HCT116 (cell line): ENCODE measurements around the gene INO80C. TPM values are rescaled to one million over a fixed set of nuclear protein-coding genes. Genes with fewer than 3 reads are reported as not detected.

Experiments used
- ATAC-seq: fragments of 200-7000 bp; cut with Tn5 transposase; 2 replicates; pipeline ENCODE4 v1.9.1; 2020; ENCODE audit warnings: mild to moderate bottlenecking, moderate library complexity
- BruUV-seq: library from RNA; stranded (reverse); fragments of 400-500 nt; replicated peaks from 2 replicates; lab custom pipeline; 2021; lab: Mats Ljungman, UMichigan
- CTCF ChIA-PET: fragments of 300-600 bp; sonication (Branson Sonifier 250); formaldehyde crosslinking; loops from one replicate; lab custom pipeline; 2021; ENCODE audit warnings: antibody characterized with exemption; lab: Charles Lee
- POLR2A ChIA-PET: fragments of 300-600, 350-600 bp; sonication (Branson Sonifier 250); formaldehyde crosslinking; loops from one replicate; lab custom pipeline; 2021; ENCODE audit warnings: antibody characterized with exemption; lab: Charles Lee
- RAD21 ChIA-PET, 2 experiments: fragments of 300-600 bp; sonication (Branson Sonifier 250); formaldehyde crosslinking; loops; one replicate each; lab custom pipeline; 2023; ENCODE audit warnings: low total read pairs in 2 of 2; ENCODE audit not compliant: uncharacterized antibody in 2 of 2, unreplicated experiment in 2 of 2, low non-redundant PET in 1 of 2; lab: Charles Lee
- DNase-seq: peaks from one replicate; pipeline ENCODE4 v3.0.0-alpha.2; 2010; ENCODE audit warnings: low read depth, low spot score
- H2AFZ ChIP-seq: fragments of 200-600 bp; shearing (Covaris generic), sonication (generic); 2 replicates; pipeline ENCODE4 v1.6.1; 2017; ENCODE audit warnings: low read depth, mixed run types, mixed read lengths, antibody characterized with exemption, low read length; ENCODE audit not compliant: poor library complexity, severe bottlenecking
- H3K27ac ChIP-seq: 2 replicates; pipeline ENCODE4 v1.5.1; 2012; ENCODE audit warnings: low read depth, low read length
- H3K27me3 ChIP-seq: fragments of 200-600 bp; sonication (generic); 2 replicates; pipeline ENCODE4 v1.6.1; 2016; ENCODE audit warnings: mixed run types, low read length, mixed read lengths; ENCODE audit not compliant: insufficient read depth
- H3K36me3 ChIP-seq, 2 experiments: fragments of 200-500 bp in 1 of 2; fragments of 200-600 bp in 1 of 2; sonication (Bioruptor generic) in 1 of 2; sonication (generic) in 1 of 2; 2 replicates each; pipeline versions ENCODE4 v1.5.1 to v1.6.1; 2014 to 2016; ENCODE audit warnings: low read length in 2 of 2, inconsistent platforms in 1 of 2, mixed read lengths in 1 of 2, mixed run types in 1 of 2; ENCODE audit not compliant: insufficient read depth in 2 of 2, control insufficient read depth in 1 of 2
- H3K4me1 ChIP-seq, 2 experiments: fragments of 200-600 bp in 1 of 2; sonication (generic) in 1 of 2; 2 replicates each; pipeline versions ENCODE4 v1.5.1 to v1.6.1; 2012 to 2017; ENCODE audit warnings: low read length in 2 of 2, inconsistent platforms in 1 of 2, mild to moderate bottlenecking in 1 of 2, mixed read lengths in 1 of 2, mixed run types in 1 of 2, moderate library complexity in 1 of 2; ENCODE audit not compliant: insufficient read depth in 2 of 2, control insufficient read depth in 1 of 2
- H3K4me2 ChIP-seq: fragments of 200-600 bp; sonication (generic); 2 replicates; pipeline ENCODE4 v1.6.1; 2017; ENCODE audit warnings: mixed run types, low read length, mixed read lengths
- H3K4me3 ChIP-seq, 2 experiments: fragments of 200-600 bp in 1 of 2; sonication (generic) in 1 of 2; replicated peaks in 1 of 2; 2 replicates each; pipeline ENCODE4 v1.5.1; 2011 to 2016; ENCODE audit warnings: low read length in 2 of 2, control low read depth in 1 of 2, low read depth in 1 of 2, mild to moderate bottlenecking in 1 of 2, mixed read lengths in 1 of 2, mixed run types in 1 of 2
- H3K79me2 ChIP-seq: fragments of 200-600 bp; sonication (generic); 2 replicates; pipeline ENCODE4 v1.6.1; 2017; ENCODE audit warnings: mild to moderate bottlenecking, mixed run types, low read length, moderate library complexity, mixed read lengths; ENCODE audit not compliant: insufficient read depth
- H3K9ac ChIP-seq: fragments of 200-600 bp; sonication (generic); 2 replicates; pipeline ENCODE4 v1.6.1; 2016; ENCODE audit warnings: low read length, mixed read lengths
- H3K9me2 ChIP-seq: fragments of 200-600 bp; sonication (generic), shearing (Covaris generic); 2 replicates; pipeline ENCODE4 v1.6.1; 2017; ENCODE audit warnings: mixed run types, mild to moderate bottlenecking, moderate library complexity; ENCODE audit not compliant: insufficient read depth
- H3K9me3 ChIP-seq, 2 experiments: fragments of 200-500 bp in 1 of 2; fragments of 200-600 bp in 1 of 2; sonication (Bioruptor generic) in 1 of 2; sonication (generic) in 1 of 2; 2 replicates each; pipeline ENCODE4 v1.6.1; 2014 to 2017; ENCODE audit warnings: low read length in 2 of 2, mixed read lengths in 2 of 2, inconsistent platforms in 1 of 2, low read depth in 1 of 2, mild to moderate bottlenecking in 1 of 2, mixed run types in 1 of 2, moderate library complexity in 1 of 2; ENCODE audit not compliant: control insufficient read depth in 1 of 2, insufficient read depth in 1 of 2
- H4K20me1 ChIP-seq: fragments of 200-600 bp; sonication (generic), shearing (Covaris generic); 2 replicates; pipeline ENCODE4 v1.6.1; 2017; ENCODE audit warnings: mixed run types, mild to moderate bottlenecking, moderate library complexity; ENCODE audit not compliant: insufficient read depth
- CBX3 ChIP-seq: IDR thresholded peaks from 2 replicates; pipeline ENCODE4 v1.6.1; 2012; ENCODE audit warnings: low read depth
- CEBPB ChIP-seq: IDR thresholded peaks from 2 replicates; pipeline ENCODE4 v1.6.1; 2012; ENCODE audit warnings: low read depth
- EZH2 ChIP-seq: fragments of 200-600 bp; sonication (generic); IDR thresholded peaks from 2 replicates; pipeline ENCODE4 v1.6.1; 2017; ENCODE audit warnings: antibody characterized with exemption, mixed run types
- intact Hi-C: fragments of 100-400 bp; cut with micrococcal nuclease; formaldehyde crosslinking; loops from 2 replicates; pipeline ENCODE4 v1.10.0; 2022
- total RNA-seq: library from RNA; stranded (reverse); gene quantifications from one replicate; pipeline ENCODE4 v1.2.1, GENCODE V29; 2021; ENCODE audit not compliant: unreplicated experiment
- TF ChIP-seq, protein P1 (sequence below), 3 experiments: fragments of 200-600 bp in 1 of 3; sonication (generic) in 1 of 3; IDR thresholded peaks in 2 of 3; conservative IDR thresholded peaks in 1 of 3; 2 replicates each; pipeline ENCODE4 v1.5.1; 2012 to 2017; ENCODE audit warnings: low read depth in 2 of 3, low read length in 2 of 3, antibody characterized with exemption in 1 of 3, borderline replicate concordance in 1 of 3, control low read depth in 1 of 3, mild to moderate bottlenecking in 1 of 3, mixed read lengths in 1 of 3, mixed run types in 1 of 3, moderate library complexity in 1 of 3; ENCODE audit not compliant: insufficient read depth in 1 of 3
- TF ChIP-seq, protein P2 (sequence below): IDR thresholded peaks from 2 replicates; pipeline ENCODE4 v1.6.1; 2012
- TF ChIP-seq, protein P3 (sequence below): IDR thresholded peaks from 2 replicates; pipeline ENCODE4 v1.6.1; 2011; ENCODE audit warnings: mild to moderate bottlenecking, low read length, moderate library complexity; ENCODE audit not compliant: insufficient replicate concordance; ENCODE audit errors: extremely low read depth

The INO80C gene
- total RNA-seq, 1 experiment from 2014 or later, result 30.7 TPM

DNA sequence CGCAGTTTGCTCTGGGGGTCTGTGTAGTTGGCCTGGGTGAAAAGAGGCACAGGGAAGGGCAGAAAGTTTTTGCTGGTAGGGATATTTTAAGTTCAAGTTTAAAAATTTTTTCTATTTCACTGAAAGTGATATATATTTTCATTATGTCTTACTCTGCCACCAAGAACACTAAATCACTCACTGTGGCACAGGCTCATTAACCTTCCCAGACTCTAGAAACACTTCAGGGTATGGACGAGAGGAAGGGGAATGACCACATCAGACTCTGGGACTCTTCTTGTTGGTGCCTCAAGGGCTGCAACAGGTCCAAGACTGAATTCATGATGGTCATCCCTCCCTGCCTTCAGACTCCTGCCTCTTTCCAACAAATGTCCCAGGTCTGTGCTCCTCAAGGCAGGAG lies 29.0 kb downstream of the INO80C start:
- ChIA-PET RAD21 (no interaction called here), POLR2A (no interaction called here), CTCF (no interaction called here)
- no peaks in the 10 kb centered on the region for H3K9me2 ChIP-seq
- no peaks in the 10 kb centered on the region for H3K27me3 ChIP-seq
- H4K20me1 ChIP-seq, result no peaks in the 10 kb centered on the region
- intact Hi-C loops, result no loop called here
- DNase-seq (no peak), ATAC-seq (no peak)
- H2AFZ ChIP-seq, result no peak overlapping the region
- no peaks in the 10 kb centered on the region for H3K79me2 ChIP-seq
- no peak for TF ChIP-seq CBX3
- no peak for TF ChIP-seq CEBPB
- no peak for TF ChIP-seq EZH2
- TF ChIP-seq, protein P1, sequence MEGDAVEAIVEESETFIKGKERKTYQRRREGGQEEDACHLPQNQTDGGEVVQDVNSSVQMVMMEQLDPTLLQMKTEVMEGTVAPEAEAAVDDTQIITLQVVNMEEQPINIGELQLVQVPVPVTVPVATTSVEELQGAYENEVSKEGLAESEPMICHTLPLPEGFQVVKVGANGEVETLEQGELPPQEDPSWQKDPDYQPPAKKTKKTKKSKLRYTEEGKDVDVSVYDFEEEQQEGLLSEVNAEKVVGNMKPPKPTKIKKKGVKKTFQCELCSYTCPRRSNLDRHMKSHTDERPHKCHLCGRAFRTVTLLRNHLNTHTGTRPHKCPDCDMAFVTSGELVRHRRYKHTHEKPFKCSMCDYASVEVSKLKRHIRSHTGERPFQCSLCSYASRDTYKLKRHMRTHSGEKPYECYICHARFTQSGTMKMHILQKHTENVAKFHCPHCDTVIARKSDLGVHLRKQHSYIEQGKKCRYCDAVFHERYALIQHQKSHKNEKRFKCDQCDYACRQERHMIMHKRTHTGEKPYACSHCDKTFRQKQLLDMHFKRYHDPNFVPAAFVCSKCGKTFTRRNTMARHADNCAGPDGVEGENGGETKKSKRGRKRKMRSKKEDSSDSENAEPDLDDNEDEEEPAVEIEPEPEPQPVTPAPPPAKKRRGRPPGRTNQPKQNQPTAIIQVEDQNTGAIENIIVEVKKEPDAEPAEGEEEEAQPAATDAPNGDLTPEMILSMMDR (IDR thresholded peaks at IDR 0.05 in 2 of 3, conservative IDR thresholded peaks at IDR 0.05 in 1 of 3; ENCODE audit: borderline replicate concordance in 1 of 3, insufficient read depth in 1 of 3, low read depth in 2 of 3, low read length in 2 of 3), result no peak
- TF ChIP-seq, protein P2, sequence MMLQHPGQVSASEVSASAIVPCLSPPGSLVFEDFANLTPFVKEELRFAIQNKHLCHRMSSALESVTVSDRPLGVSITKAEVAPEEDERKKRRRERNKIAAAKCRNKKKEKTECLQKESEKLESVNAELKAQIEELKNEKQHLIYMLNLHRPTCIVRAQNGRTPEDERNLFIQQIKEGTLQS, result no peak
- TF ChIP-seq, protein P3, sequence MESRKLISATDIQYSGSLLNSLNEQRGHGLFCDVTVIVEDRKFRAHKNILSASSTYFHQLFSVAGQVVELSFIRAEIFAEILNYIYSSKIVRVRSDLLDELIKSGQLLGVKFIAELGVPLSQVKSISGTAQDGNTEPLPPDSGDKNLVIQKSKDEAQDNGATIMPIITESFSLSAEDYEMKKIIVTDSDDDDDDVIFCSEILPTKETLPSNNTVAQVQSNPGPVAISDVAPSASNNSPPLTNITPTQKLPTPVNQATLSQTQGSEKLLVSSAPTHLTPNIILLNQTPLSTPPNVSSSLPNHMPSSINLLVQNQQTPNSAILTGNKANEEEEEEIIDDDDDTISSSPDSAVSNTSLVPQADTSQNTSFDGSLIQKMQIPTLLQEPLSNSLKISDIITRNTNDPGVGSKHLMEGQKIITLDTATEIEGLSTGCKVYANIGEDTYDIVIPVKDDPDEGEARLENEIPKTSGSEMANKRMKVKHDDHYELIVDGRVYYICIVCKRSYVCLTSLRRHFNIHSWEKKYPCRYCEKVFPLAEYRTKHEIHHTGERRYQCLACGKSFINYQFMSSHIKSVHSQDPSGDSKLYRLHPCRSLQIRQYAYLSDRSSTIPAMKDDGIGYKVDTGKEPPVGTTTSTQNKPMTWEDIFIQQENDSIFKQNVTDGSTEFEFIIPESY, result no peak
- no peak overlapping the region for H3K27ac ChIP-seq
- no peak overlapping the region for H3K9ac ChIP-seq
- peaks cover 0 to 3% of the 10 kb centered on the region in 2 experiments; a peak in 1 of 4 replicates for H3K4me1 ChIP-seq
- H3K36me3 ChIP-seq, result no peaks in the 10 kb centered on the region
- no peaks in the 10 kb centered on the region for H3K9me3 ChIP-seq
- no peak overlapping the region for H3K4me2 ChIP-seq
- no TSS peak for BruUV-seq
- no peak overlapping the region for H3K4me3 ChIP-seq
